Naive thymus-derived CD4-positive, alpha-beta T cell (primary cell): Measurements from ENCODE around the gene TMOD3. TPM values are rescaled to one million over a fixed set of nuclear protein-coding genes. Genes with fewer than 3 reads are reported as not detected.

Source experiments
- ATAC-seq: fragments of 150-1000 bp; cut with Tn5 transposase; 2 replicates; pipeline ENCODE4 v1.10.0; 2021; ENCODE audit warnings: mild to moderate bottlenecking, moderate library complexity
- CTCF ChIA-PET: fragments of 350-600 bp; sonication (Branson Sonifier 250); formaldehyde crosslinking; loops from one replicate; lab custom pipeline; 2021; ENCODE audit warnings: antibody characterized with exemption; lab: Charles Lee
- POLR2A ChIA-PET: fragments of 350-600 bp; sonication (Branson Sonifier 250); formaldehyde crosslinking; loops from one replicate; lab custom pipeline; 2021; ENCODE audit warnings: antibody characterized with exemption, inconsistent platforms; lab: Charles Lee
- DNase-seq, 9 donors: peaks; one replicate each; pipeline versions ENCODE4 v3.0.0 to v3.0.0-alpha.2; 2020 to 2022; ENCODE audit warnings: mixed read lengths in 1 of 9
- H3K27ac ChIP-seq: one replicate; pipeline ENCODE4 v1.7.0; 2013; ENCODE audit warnings: mild to moderate bottlenecking, low read depth, low read length, moderate library complexity
- H3K27me3 ChIP-seq, 2 donors: one replicate each; pipeline ENCODE4 v1.7.0; 2013; ENCODE audit warnings: low read length in 2 of 2, mild to moderate bottlenecking in 2 of 2, moderate library complexity in 2 of 2; ENCODE audit not compliant: control insufficient read depth in 2 of 2, insufficient read depth in 2 of 2
- H3K36me3 ChIP-seq, 3 experiments: 1 replicate in 2 of 3; 2 replicates in 1 of 3; pipeline ENCODE4 v1.7.0; 2013; ENCODE audit warnings: low read length in 3 of 3, mild to moderate bottlenecking in 3 of 3, moderate library complexity in 1 of 3; ENCODE audit not compliant: insufficient read depth in 3 of 3, control insufficient read depth in 2 of 3
- H3K4me1 ChIP-seq, 2 donors: one replicate each; pipeline ENCODE4 v1.7.0; 2013; ENCODE audit warnings: low read length in 2 of 2, mild to moderate bottlenecking in 2 of 2, moderate library complexity in 1 of 2; ENCODE audit not compliant: control insufficient read depth in 2 of 2, insufficient read depth in 2 of 2
- H3K4me3 ChIP-seq: 2 replicates; pipeline ENCODE4 v1.7.0; 2013; ENCODE audit warnings: mild to moderate bottlenecking, low read length
- H3K9me3 ChIP-seq, 3 experiments: 1 replicate in 2 of 3; 2 replicates in 1 of 3; pipeline ENCODE4 v1.7.0; 2013; ENCODE audit warnings: low read length in 3 of 3; ENCODE audit not compliant: control insufficient read depth in 2 of 3
- H3K27ac Mint-ChIP-seq, 9 donors: one replicate each; pipeline ENCODE4 v1.8.0; 2020 to 2022; ENCODE audit warnings: mixed read lengths in 9 of 9, mild to moderate bottlenecking in 8 of 9, moderate library complexity in 5 of 9, inconsistent platforms in 2 of 9
- H3K27me3 Mint-ChIP-seq, 5 donors: one replicate each; pipeline ENCODE4 v1.8.0; 2021 to 2022; ENCODE audit warnings: mixed read lengths in 5 of 5, mild to moderate bottlenecking in 1 of 5
- H3K36me3 Mint-ChIP-seq, 5 donors: one replicate each; pipeline ENCODE4 v1.8.0; 2020 to 2022; ENCODE audit warnings: mixed read lengths in 5 of 5, mild to moderate bottlenecking in 3 of 5, inconsistent platforms in 1 of 5
- H3K4me1 Mint-ChIP-seq, 7 donors: one replicate each; pipeline ENCODE4 v1.8.0; 2020 to 2022; ENCODE audit warnings: mixed read lengths in 7 of 7, mild to moderate bottlenecking in 3 of 7, inconsistent platforms in 1 of 7
- H3K4me3 Mint-ChIP-seq, 10 donors: one replicate each; pipeline ENCODE4 v1.8.0; 2020 to 2022; ENCODE audit warnings: mild to moderate bottlenecking in 10 of 10, mixed read lengths in 10 of 10, moderate library complexity in 6 of 10, inconsistent platforms in 2 of 10
- H3K9me3 Mint-ChIP-seq, 11 donors: one replicate each; pipeline ENCODE4 v1.8.0; 2020 to 2022; ENCODE audit warnings: mixed read lengths in 11 of 11, mild to moderate bottlenecking in 4 of 11, inconsistent platforms in 1 of 11, moderate library complexity in 1 of 11
- intact Hi-C, 2 donors: fragments of 100-400 bp; cut with micrococcal nuclease; formaldehyde crosslinking; loops; one replicate each; pipeline ENCODE4 v1.15.1; 2023
- polyA plus RNA-seq, 2 donors: library from polyadenylated mRNA; unstranded; fragments of 300-500 nt; fragmentation: Illumina TruSeq; gene quantifications; one replicate each; pipeline ENCODE4 v1.2.3, GENCODE V29; 2021
- total RNA-seq, 6 experiments: library from RNA in 5 of 6; stranded (reverse) in 5 of 6; gene quantifications; 1 replicate in 5 of 6; 2 replicates in 1 of 6; pipeline ENCODE4 v1.2.3 and lab custom pipeline; 2021 to 2026

Gene TMOD3
- total and polyA plus RNA-seq, 7 experiments from 2014 or later: 25.5 to 75.9 (median 49.1) TPM

- no peak for ATAC-seq
- Mint-ChIP-seq H3K4me3 (no peak overlapping the region), H3K4me1 (peaks cover 0 to 7% (median 0%) of the 10 kb centered on the region in 7 donors), H3K27ac (peak overlapping the region in 1 of 9 donors; percentile 65), H3K36me3 (peaks cover 0 to 30% (median 5%) of the 10 kb centered on the region in 5 donors), H3K27me3 (no peaks in the 10 kb centered on the region), H3K9me3 (no peaks in the 10 kb centered on the region)
- Histone ChIP-seq H3K27me3 (no peaks in the 10 kb centered on the region), H3K36me3 (peaks cover 0 to 22% (median 0%) of the 10 kb centered on the region in 3 experiments), H3K4me3 (no peak overlapping the region), H3K4me1 (no peaks in the 10 kb centered on the region), H3K27ac (no peak overlapping the region), H3K9me3 (no peaks in the 10 kb centered on the region)
- DNase-seq: no peak
- ChIA-PET POLR2A (no interaction called here), CTCF (no interaction called here)
- intact Hi-C loops: no loop called here
Measured at GRCh38 chr15:51931016-51931415, 101.6 kb downstream of the TMOD3 start.

- H3K4me1 ChIP-seq: no peaks in the 10 kb centered on the region
- ATAC-seq (no peak), DNase-seq (no peak)
- no peaks in the 10 kb centered on the region for H3K27me3 ChIP-seq
- intact Hi-C loops: no loop called here
- H3K9me3 ChIP-seq: no peaks in the 10 kb centered on the region
- H3K4me3 ChIP-seq: no peak overlapping the region
- ChIA-PET CTCF (no interaction called here), POLR2A (no interaction called here)
- H3K4me1 Mint-ChIP-seq: peaks cover 0 to 7% (median 0%) of the 10 kb centered on the region in 7 donors
- peaks cover 0 to 24% (median 0%) of the 10 kb centered on the region in 3 experiments for H3K36me3 ChIP-seq
- H3K9me3 Mint-ChIP-seq: no peaks in the 10 kb centered on the region
- no peak overlapping the region for H3K4me3 Mint-ChIP-seq
- peak overlapping the region in 1 of 9 donors; percentile 41 for H3K27ac Mint-ChIP-seq
- no peak overlapping the region for H3K27ac ChIP-seq
- peaks cover 3 to 28% (median 5%) of the 10 kb centered on the region in 5 donors for H3K36me3 Mint-ChIP-seq
- H3K27me3 Mint-ChIP-seq: no peaks in the 10 kb centered on the region
Measured at GRCh38 chr15:51931638-51932037, 102.2 kb downstream of the TMOD3 start.

- no peaks in the 10 kb centered on the region for H3K9me3 Mint-ChIP-seq
- POLR2A ChIA-PET: interaction anchor here (0.7 kb wide), 1 partner anchor 86 kb away, joined by 5 read pairs; no protein-coding TSS in a partner anchor
- H3K4me3 Mint-ChIP-seq: no peak overlapping the region
- Histone ChIP-seq H3K4me3 (no peak overlapping the region), H3K9me3 (no peaks in the 10 kb centered on the region), H3K27ac (no peak overlapping the region), H3K4me1 (no peaks in the 10 kb centered on the region), H3K36me3 (peaks cover 0 to 25% (median 0%) of the 10 kb centered on the region in 3 experiments), H3K27me3 (no peaks in the 10 kb centered on the region)
- peak overlapping the region in 1 of 9 donors; percentile 73 for H3K27ac Mint-ChIP-seq
- DNase-seq (no peak), ATAC-seq (no peak)
- peaks cover 4 to 25% (median 6%) of the 10 kb centered on the region in 5 donors for H3K36me3 Mint-ChIP-seq
- intact Hi-C loops: no loop called here
- H3K4me1 Mint-ChIP-seq: peaks cover 0 to 7% (median 0%) of the 10 kb centered on the region in 7 donors
- H3K27me3 Mint-ChIP-seq: no peaks in the 10 kb centered on the region
- CTCF ChIA-PET: interaction anchor here (0.6 kb wide), 1 partner anchor 330 kb away, joined by 4 read pairs; no protein-coding TSS in a partner anchor
Measured at GRCh38 chr15:51932161-51932560, 102.7 kb downstream of the TMOD3 start.

- Mint-ChIP-seq H3K27ac (peak overlapping the region; percentile 1 to 79 (median 44)), H3K36me3 (peaks cover 3 to 18% (median 9%) of the 10 kb centered on the region in 5 donors), H3K4me1 (peaks cover 0 to 10% (median 0%) of the 10 kb centered on the region in 7 donors), H3K4me3 (no peak overlapping the region), H3K27me3 (no peaks in the 10 kb centered on the region), H3K9me3 (no peaks in the 10 kb centered on the region)
- Histone ChIP-seq H3K27ac (no peak overlapping the region), H3K4me3 (no peak overlapping the region), H3K9me3 (no peaks in the 10 kb centered on the region), H3K36me3 (peaks cover 0 to 36% (median 0%) of the 10 kb centered on the region in 3 experiments), H3K4me1 (no peaks in the 10 kb centered on the region), H3K27me3 (no peaks in the 10 kb centered on the region)
- ATAC-seq (no peak), DNase-seq (no peak)
- ChIA-PET CTCF (no interaction called here), POLR2A (no interaction called here)
- intact Hi-C loops: no loop called here
Measured at GRCh38 chr15:51935466-51936104, 106.1 kb downstream of the TMOD3 start.

- H3K4me3 ChIP-seq: no peak overlapping the region
- H3K36me3 ChIP-seq: peaks cover 0 to 31% (median 0%) of the 10 kb centered on the region in 3 experiments
- ChIA-PET POLR2A (no interaction called here), CTCF (interaction anchor here (0.9 kb wide), 1 partner anchor 44 kb away, joined by 3 read pairs; no protein-coding TSS in a partner anchor)
- DNase-seq: no peak
- H3K4me1 ChIP-seq: no peaks in the 10 kb centered on the region
- H3K36me3 Mint-ChIP-seq: peaks cover 3 to 14% (median 9%) of the 10 kb centered on the region in 5 donors
- no peaks in the 10 kb centered on the region for H3K9me3 ChIP-seq
- H3K27me3 ChIP-seq: no peaks in the 10 kb centered on the region
- H3K27me3 Mint-ChIP-seq: no peaks in the 10 kb centered on the region
- intact Hi-C loops: no loop called here
- H3K4me3 Mint-ChIP-seq: no peak overlapping the region
- no peaks in the 10 kb centered on the region for H3K9me3 Mint-ChIP-seq
- peaks cover 0 to 10% (median 0%) of the 10 kb centered on the region in 7 donors for H3K4me1 Mint-ChIP-seq
- no peak overlapping the region for H3K27ac ChIP-seq
- ATAC-seq: no peak
- H3K27ac Mint-ChIP-seq: peak overlapping the region in 7 of 9 donors; percentile 11 to 79 (median 44)
Measured at GRCh38 chr15:51936105-51936478, 106.6 kb downstream of the TMOD3 start.

GRCh38 chr15:51938286-51938685, 108.8 kb downstream of the TMOD3 start:
- H3K27me3 ChIP-seq: no peaks in the 10 kb centered on the region
- no peaks in the 10 kb centered on the region for H3K9me3 ChIP-seq
- H3K36me3 Mint-ChIP-seq: peaks cover 11 to 23% (median 12%) of the 10 kb centered on the region in 5 donors
- no peak overlapping the region for H3K27ac ChIP-seq
- intact Hi-C loops: no loop called here
- peaks cover 0 to 10% (median 5%) of the 10 kb centered on the region in 7 donors for H3K4me1 Mint-ChIP-seq
- no peak overlapping the region for H3K4me3 ChIP-seq
- ChIA-PET POLR2A (interaction anchor here (0.7 kb wide), 1 partner anchor 12 kb away, joined by 3 read pairs; no protein-coding TSS in a partner anchor), CTCF (no interaction called here)
- peak overlapping the region in 4 of 9 donors; percentile 39 to 57 (median 52) for H3K27ac Mint-ChIP-seq
- H3K27me3 Mint-ChIP-seq: no peaks in the 10 kb centered on the region
- H3K9me3 Mint-ChIP-seq: no peaks in the 10 kb centered on the region
- H3K4me3 Mint-ChIP-seq: no peak overlapping the region
- peaks cover 0 to 38% (median 0%) of the 10 kb centered on the region in 3 experiments for H3K36me3 ChIP-seq
- H3K4me1 ChIP-seq: no peaks in the 10 kb centered on the region
- ATAC-seq: no peak
- DNase-seq: no peak
